Astrocyte (in vitro differentiated cells and primary cell): ENCODE data around the gene NOL4L.

Source experiments
- EZH2 ChIP-seq: IDR thresholded peaks from 2 replicates; pipeline ENCODE4 v1.6.1; 2012; ENCODE audit warnings: mild to moderate bottlenecking, low read length, inconsistent platforms; ENCODE audit not compliant: insufficient read depth
- TF ChIP-seq, protein P1 (sequence below): IDR thresholded peaks from 2 replicates; pipeline ENCODE4 v1.5.1; 2011; ENCODE audit warnings: low read depth, mild to moderate bottlenecking, inconsistent platforms, low read length, moderate library complexity; ENCODE audit not compliant: insufficient read depth

DNA sequence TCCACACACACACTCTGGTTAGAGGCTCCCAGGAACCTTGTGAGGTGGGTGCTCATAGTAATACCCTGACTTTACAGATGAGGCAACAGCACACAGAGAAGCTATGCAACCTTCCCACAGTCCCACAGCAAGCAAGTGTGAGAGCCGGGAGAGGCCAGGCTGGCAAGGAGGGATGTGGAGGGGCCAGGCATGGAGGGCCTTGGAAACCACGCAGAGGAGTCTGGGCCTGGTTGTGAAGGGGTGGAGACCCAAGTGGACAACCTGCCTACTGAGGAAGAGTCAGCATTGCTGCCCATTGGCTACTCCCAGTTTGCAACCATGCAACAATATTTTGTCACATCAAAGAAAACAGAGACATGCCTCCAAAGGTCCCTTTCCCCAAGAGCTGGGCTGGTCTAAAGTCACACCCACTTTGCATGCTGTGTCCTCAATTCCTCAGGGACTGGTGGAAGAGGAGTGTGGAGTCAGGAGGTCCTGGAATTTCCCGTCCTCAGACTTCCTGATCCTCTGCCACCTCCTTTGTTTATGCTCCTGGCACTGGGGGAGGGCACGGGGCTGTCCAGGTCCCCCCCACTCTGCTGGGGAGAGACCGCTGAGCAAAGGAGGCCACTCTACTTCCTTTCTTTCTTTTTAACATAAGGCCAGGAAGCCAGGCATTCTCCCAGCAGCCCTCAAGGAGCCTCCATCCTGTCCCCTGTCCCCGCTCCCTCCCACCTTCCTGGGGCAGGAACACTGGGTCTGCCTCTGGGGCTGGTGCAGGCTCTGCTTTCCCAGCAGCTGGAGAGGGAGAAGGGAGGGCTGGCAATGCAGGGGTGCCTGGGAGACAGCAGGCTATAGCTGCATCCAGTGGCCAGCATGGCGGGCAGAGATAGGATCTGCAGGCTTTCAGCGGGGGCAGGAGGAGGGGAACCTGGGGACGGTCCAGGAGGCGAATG lies 68.3 kb downstream of the NOL4L start:
- TF ChIP-seq, protein P1, sequence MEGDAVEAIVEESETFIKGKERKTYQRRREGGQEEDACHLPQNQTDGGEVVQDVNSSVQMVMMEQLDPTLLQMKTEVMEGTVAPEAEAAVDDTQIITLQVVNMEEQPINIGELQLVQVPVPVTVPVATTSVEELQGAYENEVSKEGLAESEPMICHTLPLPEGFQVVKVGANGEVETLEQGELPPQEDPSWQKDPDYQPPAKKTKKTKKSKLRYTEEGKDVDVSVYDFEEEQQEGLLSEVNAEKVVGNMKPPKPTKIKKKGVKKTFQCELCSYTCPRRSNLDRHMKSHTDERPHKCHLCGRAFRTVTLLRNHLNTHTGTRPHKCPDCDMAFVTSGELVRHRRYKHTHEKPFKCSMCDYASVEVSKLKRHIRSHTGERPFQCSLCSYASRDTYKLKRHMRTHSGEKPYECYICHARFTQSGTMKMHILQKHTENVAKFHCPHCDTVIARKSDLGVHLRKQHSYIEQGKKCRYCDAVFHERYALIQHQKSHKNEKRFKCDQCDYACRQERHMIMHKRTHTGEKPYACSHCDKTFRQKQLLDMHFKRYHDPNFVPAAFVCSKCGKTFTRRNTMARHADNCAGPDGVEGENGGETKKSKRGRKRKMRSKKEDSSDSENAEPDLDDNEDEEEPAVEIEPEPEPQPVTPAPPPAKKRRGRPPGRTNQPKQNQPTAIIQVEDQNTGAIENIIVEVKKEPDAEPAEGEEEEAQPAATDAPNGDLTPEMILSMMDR = no peak
- TF ChIP-seq EZH2 = no peak
